VCaP (cell line): ENCODE measurements around the gene NCKAP5L.

Experiments
- H3K27ac ChIP-seq: fragments of 450-650 bp; 2 replicates; pipeline ENCODE4 v1.5.1; 2017
- TF ChIP-seq, protein P1 (sequence below): fragments of 450-650 bp; conservative IDR thresholded peaks from 2 replicates; pipeline ENCODE4 v1.5.1; 2017; ENCODE audit warnings: mild to moderate bottlenecking, moderate library complexity

The NCKAP5L gene

GRCh38 chr12:49808686-49809380, 19.4 kb downstream of the NCKAP5L start:
- H3K27ac ChIP-seq, result no peak overlapping the region
- TF ChIP-seq, protein P1, sequence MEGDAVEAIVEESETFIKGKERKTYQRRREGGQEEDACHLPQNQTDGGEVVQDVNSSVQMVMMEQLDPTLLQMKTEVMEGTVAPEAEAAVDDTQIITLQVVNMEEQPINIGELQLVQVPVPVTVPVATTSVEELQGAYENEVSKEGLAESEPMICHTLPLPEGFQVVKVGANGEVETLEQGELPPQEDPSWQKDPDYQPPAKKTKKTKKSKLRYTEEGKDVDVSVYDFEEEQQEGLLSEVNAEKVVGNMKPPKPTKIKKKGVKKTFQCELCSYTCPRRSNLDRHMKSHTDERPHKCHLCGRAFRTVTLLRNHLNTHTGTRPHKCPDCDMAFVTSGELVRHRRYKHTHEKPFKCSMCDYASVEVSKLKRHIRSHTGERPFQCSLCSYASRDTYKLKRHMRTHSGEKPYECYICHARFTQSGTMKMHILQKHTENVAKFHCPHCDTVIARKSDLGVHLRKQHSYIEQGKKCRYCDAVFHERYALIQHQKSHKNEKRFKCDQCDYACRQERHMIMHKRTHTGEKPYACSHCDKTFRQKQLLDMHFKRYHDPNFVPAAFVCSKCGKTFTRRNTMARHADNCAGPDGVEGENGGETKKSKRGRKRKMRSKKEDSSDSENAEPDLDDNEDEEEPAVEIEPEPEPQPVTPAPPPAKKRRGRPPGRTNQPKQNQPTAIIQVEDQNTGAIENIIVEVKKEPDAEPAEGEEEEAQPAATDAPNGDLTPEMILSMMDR, result no peak

- TF ChIP-seq, protein P1, result no peak
- H3K27ac ChIP-seq, result no peak overlapping the region
These were observed 20.1 kb downstream of the NCKAP5L start for GRCh38 chr12:49807991-49808580.

- TF ChIP-seq, protein P1, result no peak
- H3K27ac ChIP-seq, result no peak overlapping the region
These were observed 21.3 kb downstream of the NCKAP5L start for GRCh38 chr12:49806877-49807276.

- H3K27ac ChIP-seq, result no peak overlapping the region
- TF ChIP-seq, protein P1, result no peak
These were observed 21.8 kb downstream of the NCKAP5L start for GRCh38 chr12:49806321-49806813.

DNA sequence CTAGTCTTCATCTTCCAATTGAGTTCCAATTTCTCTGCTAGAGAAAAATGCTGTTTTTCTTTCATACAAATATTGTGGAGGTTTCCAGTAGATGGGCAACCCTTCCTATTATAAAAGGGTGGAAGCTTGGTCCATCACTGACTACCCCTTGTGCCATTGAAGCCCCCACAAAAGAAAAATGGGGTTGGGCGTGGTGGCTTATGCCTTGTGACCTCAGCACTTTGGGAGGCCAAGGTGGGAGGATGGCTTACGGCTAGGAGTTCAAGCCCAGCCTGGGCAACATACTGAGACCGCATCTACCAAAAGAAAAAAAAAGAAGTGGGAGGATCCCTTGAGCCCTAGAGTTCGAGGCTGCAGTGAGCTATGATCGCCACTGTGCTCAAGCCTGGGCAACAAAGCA, 22.8 kb downstream of the NCKAP5L start:
- no peak overlapping the region for H3K27ac ChIP-seq
- TF ChIP-seq, protein P1, result no peak

GRCh38 chr12:49804821-49805220, 23.4 kb downstream of the NCKAP5L start:
- TF ChIP-seq, protein P1, result no peak
- H3K27ac ChIP-seq, result no peak overlapping the region

GRCh38 chr12:49803693-49804450, 24.3 kb downstream of the NCKAP5L start:
- no peak overlapping the region for H3K27ac ChIP-seq
- TF ChIP-seq, protein P1, result no peak
